Liver (tissue), 9 donors: Measurements from ENCODE around the gene MRAP. TPM values are rescaled to one million over a fixed set of nuclear protein-coding genes. Genes with fewer than 3 reads are reported as not detected.
"Not testable (repeated sequence)": the region's sequence is repeated elsewhere in the genome, so short reads cannot be mapped to it uniquely, and the experiment has no call there.

ENCODE experiments used
- DNase-seq: peaks from one replicate; pipeline ENCODE4 v3.0.0-alpha.2; 2017; ENCODE audit warnings: low spot score
- H3K27ac ChIP-seq, 2 donors: one replicate each; pipeline ENCODE4 v1.7.0; 2013; ENCODE audit warnings: inconsistent platforms in 2 of 2, low read length in 2 of 2, control low read depth in 1 of 2, low read depth in 1 of 2, mild to moderate bottlenecking in 1 of 2
- H3K27me3 ChIP-seq, 4 donors: one replicate each; pipeline versions ENCODE4 v1.6.1 to v1.7.0; 2013; ENCODE audit warnings: low read length in 3 of 4, inconsistent platforms in 1 of 4, mild to moderate bottlenecking in 1 of 4, moderate library complexity in 1 of 4; ENCODE audit not compliant: control insufficient read depth in 4 of 4, insufficient read depth in 4 of 4
- H3K36me3 ChIP-seq, 4 donors: one replicate each; pipeline versions ENCODE4 v1.6.1 to v1.7.0; 2013; ENCODE audit warnings: low read length in 3 of 4, mild to moderate bottlenecking in 3 of 4, low read depth in 1 of 4, moderate library complexity in 1 of 4; ENCODE audit not compliant: control insufficient read depth in 4 of 4, insufficient read depth in 3 of 4
- H3K4me1 ChIP-seq, 4 donors: one replicate each; pipeline versions ENCODE4 v1.6.1 to v1.7.0; 2013; ENCODE audit warnings: low read length in 3 of 4, mild to moderate bottlenecking in 3 of 4, moderate library complexity in 1 of 4; ENCODE audit not compliant: control insufficient read depth in 4 of 4, insufficient read depth in 4 of 4
- H3K4me3 ChIP-seq, 3 donors: one replicate each; pipeline versions ENCODE4 v1.6.1 to v1.7.0; 2013; ENCODE audit warnings: low read length in 3 of 3, control low read depth in 1 of 3, low read depth in 1 of 3, mild to moderate bottlenecking in 1 of 3
- H3K9ac ChIP-seq, 2 donors: one replicate each; pipeline ENCODE4 v1.7.0; 2013; ENCODE audit warnings: low read length in 2 of 2, mild to moderate bottlenecking in 2 of 2, moderate library complexity in 2 of 2, control low read depth in 1 of 2, low read depth in 1 of 2
- H3K9me3 ChIP-seq, 4 donors: one replicate each; pipeline versions ENCODE4 v1.6.1 to v1.7.0; 2013; ENCODE audit warnings: low read length in 3 of 4; ENCODE audit not compliant: control insufficient read depth in 4 of 4
- ATF3 ChIP-seq: IDR thresholded peaks from 2 replicates; pipeline ENCODE4 v1.6.1; 2016; ENCODE audit warnings: antibody characterized with exemption
- CTCF ChIP-seq: fragments of 150-350 bp; IDR thresholded peaks from 2 replicates; pipeline ENCODE4 v1.5.1; 2017; ENCODE audit warnings: improper control_type of control experiment, low read depth, low read length; ENCODE audit not compliant: missing input control
- FOXA2 ChIP-seq: IDR thresholded peaks from 2 replicates; pipeline ENCODE4 v1.6.1; 2016; ENCODE audit warnings: antibody characterized with exemption
- GABPA ChIP-seq, 2 donors: IDR thresholded peaks in 1 of 2; conservative IDR thresholded peaks in 1 of 2; 2 replicates each; pipeline ENCODE4 v1.6.1; 2016; ENCODE audit warnings: antibody characterized with exemption in 2 of 2, mild to moderate bottlenecking in 1 of 2, moderate library complexity in 1 of 2
- HNF4G ChIP-seq: IDR thresholded peaks from 2 replicates; pipeline ENCODE4 v1.6.1; 2016; ENCODE audit warnings: antibody characterized with exemption
- JUND ChIP-seq, 2 donors: IDR thresholded peaks; 2 replicates each; pipeline ENCODE4 v1.6.1; 2016; ENCODE audit warnings: antibody characterized with exemption in 2 of 2
- MAX ChIP-seq: IDR thresholded peaks from 2 replicates; pipeline ENCODE4 v1.6.1; 2016; ENCODE audit warnings: antibody characterized with exemption
- RAD21 ChIP-seq, 2 donors: IDR thresholded peaks; 2 replicates each; pipeline ENCODE4 v1.6.1; 2016; ENCODE audit warnings: antibody characterized with exemption in 2 of 2, mild to moderate bottlenecking in 2 of 2
- REST ChIP-seq: IDR thresholded peaks from 2 replicates; pipeline ENCODE4 v1.6.1; 2016; ENCODE audit warnings: antibody characterized with exemption, mild to moderate bottlenecking
- RXRA ChIP-seq, 2 donors: IDR thresholded peaks; 2 replicates each; pipeline ENCODE4 v1.6.1; 2017 to 2018; ENCODE audit warnings: antibody characterized with exemption in 2 of 2, mild to moderate bottlenecking in 1 of 2
- SP1 ChIP-seq: IDR thresholded peaks from 2 replicates; pipeline ENCODE4 v1.6.1; 2018; ENCODE audit warnings: antibody characterized with exemption, mild to moderate bottlenecking
- TAF1 ChIP-seq: conservative IDR thresholded peaks from 2 replicates; pipeline ENCODE4 v1.6.1; 2016; ENCODE audit warnings: antibody characterized with exemption, mild to moderate bottlenecking
- YY1 ChIP-seq: IDR thresholded peaks from 2 replicates; pipeline ENCODE4 v1.6.1; 2016; ENCODE audit warnings: antibody characterized with exemption, mild to moderate bottlenecking
- ZBTB33 ChIP-seq: IDR thresholded peaks from 2 replicates; pipeline ENCODE4 v1.6.1; 2016; ENCODE audit warnings: antibody characterized with exemption
- WGBS: extraction: QIAGEN DNeasy Blood & Tissue Kit; methylation state at CpG from one replicate; pipeline ENCODE4 v1.1.7; 2013; 5-methylcytosine and 5-hydroxymethylcytosine counted together
- polyA plus RNA-seq, 2 donors: library from polyadenylated mRNA; stranded (reverse) in 1 of 2; unstranded in 1 of 2; fragments of 200-250 nt in 1 of 2; fragments of >200 nt in 1 of 2; fragmentation: Nextera tagmentation in 1 of 2; extraction: Ambion mirVana in 1 of 2; gene quantifications; one replicate each; pipeline versions ENCODE4 v1.2.1 to v1.2.3, GENCODE V29; 2013 to 2015
- total RNA-seq, 2 donors: library from RNA; depleted of rRNA; stranded (reverse); fragments of >200 nt; gene quantifications; one replicate each; pipeline ENCODE4 v1.2.3, GENCODE V29; 2014
- donor health status: healthy.
- donor health status: healthy.
- donor health status: healthy.
- donor health status: healthy.
- donor health status: healthy.

The MRAP gene
- total and polyA plus RNA-seq, 4 donors, result 0.17 to 0.79 TPM; not detected in 2

GRCh38 chr21:32308696-32309095 is 10.0 kb downstream of the MRAP start:
- no peak overlapping the region for H3K9ac ChIP-seq
- no peaks in the 10 kb centered on the region for H3K27me3 ChIP-seq
- H3K36me3 ChIP-seq, result peaks cover 0 to 12% (median 3%) of the 10 kb centered on the region in 4 donors
- H3K27ac ChIP-seq, result no peak overlapping the region
- no peaks in the 10 kb centered on the region for H3K4me1 ChIP-seq
- H3K4me3 ChIP-seq, result no peak overlapping the region
- TF ChIP-seq REST, result no peak
- no peak for TF ChIP-seq RAD21 (IDR thresholded peaks at IDR 0.05)
- no peak for TF ChIP-seq TAF1
- no peak for TF ChIP-seq RXRA (IDR thresholded peaks at IDR 0.05)
- TF ChIP-seq GABPA (IDR thresholded peaks at IDR 0.05 in 1 of 2, conservative IDR thresholded peaks at IDR 0.05 in 1 of 2), result no peak
- TF ChIP-seq HNF4G, result no peak
- TF ChIP-seq ZBTB33, result no peak
- no peak for TF ChIP-seq FOXA2
- TF ChIP-seq JUND (IDR thresholded peaks at IDR 0.05), result no peak
- no peak for TF ChIP-seq SP1
- WGBS, result 91% methylated on average over 10 of the region's 10 CpGs
- no peaks in the 10 kb centered on the region for H3K9me3 ChIP-seq
- DNase-seq, result no peak

- Histone ChIP-seq H3K27me3 (no peaks in the 10 kb centered on the region), H3K27ac (no peak overlapping the region), H3K4me1 (no peaks in the 10 kb centered on the region), H3K9ac (no peak overlapping the region), H3K9me3 (no peaks in the 10 kb centered on the region), H3K36me3 (peaks cover 0 to 15% (median 7%) of the 10 kb centered on the region in 4 donors), H3K4me3 (no peak overlapping the region)
- WGBS, result 96% methylated on average over 7 of the region's 7 CpGs
- no peak for TF ChIP-seq CTCF
- no peak for TF ChIP-seq TAF1
- TF ChIP-seq HNF4G, result no peak
- no peak for TF ChIP-seq GABPA (IDR thresholded peaks at IDR 0.05 in 1 of 2, conservative IDR thresholded peaks at IDR 0.05 in 1 of 2)
- no peak for TF ChIP-seq REST
- no peak for TF ChIP-seq RAD21 (IDR thresholded peaks at IDR 0.05)
- TF ChIP-seq ATF3, result no peak
- no peak for TF ChIP-seq YY1
- no peak for TF ChIP-seq MAX
- no peak for DNase-seq
Measured at GRCh38 chr21:32309906-32310460, 11.3 kb downstream of the MRAP start.

- not testable (repeated sequence) for H3K27ac ChIP-seq, H3K9ac ChIP-seq, DNase-seq, H3K9me3 ChIP-seq, H3K4me3 ChIP-seq, H3K4me1 ChIP-seq, H3K27me3 ChIP-seq
- H3K36me3 ChIP-seq, result peaks cover 0 to 19% (median 7%) of the 10 kb centered on the region in 4 donors
- 97% methylated on average over 9 of the region's 9 CpGs for WGBS
Measured at GRCh38 chr21:32310976-32311375, 12.3 kb downstream of the MRAP start.
